NCI-H774 (cell line): ENCODE data around the gene CD96.

Source experiments
- DNase-seq: peaks from one replicate; lab custom pipeline; 2025; lab: John Stamatoyannopoulos, UW

Gene CD96

GRCh38 chr3:111594781-111595180, 52.8 kb downstream of the CD96 start:
- DNase-seq = no peak

- DNase-seq = no peak
Observed at GRCh38 chr3:111595232-111595631, 53.2 kb downstream of the CD96 start, which contains the start of gene ZBED2. Gene ZBED2, minus strand, starts transcription at chr3:111595346. Its CDS starts 1,145 bp downstream, at chr3:111594201.

GRCh38 chr3:111596328-111596727, 54.3 kb downstream of the CD96 start:
- no peak for DNase-seq

GRCh38 chr3:111598139-111598538, 56.1 kb downstream of the CD96 start:
- no peak for DNase-seq

- DNase-seq = no peak
Observed at GRCh38 chr3:111598552-111598951, 56.6 kb downstream of the CD96 start.

GRCh38 chr3:111601810-111602209, 59.8 kb downstream of the CD96 start:
- DNase-seq = no peak

- no peak for DNase-seq
Observed at GRCh38 chr3:111603679-111604078, 61.7 kb downstream of the CD96 start.

- no peak for DNase-seq
Observed at GRCh38 chr3:111604119-111604518, 62.1 kb downstream of the CD96 start.

GRCh38 chr3:111605018-111605417, 63.0 kb downstream of the CD96 start:
- DNase-seq = no peak

- DNase-seq = no peak
Observed at GRCh38 chr3:111605493-111605892, 63.5 kb downstream of the CD96 start.

- no peak for DNase-seq
Observed at GRCh38 chr3:111607240-111607920, 65.4 kb downstream of the CD96 start.

GRCh38 chr3:111608383-111608782, 66.4 kb downstream of the CD96 start:
- DNase-seq = no peak

- DNase-seq = no peak
Observed at GRCh38 chr3:111609700-111610099, 67.7 kb downstream of the CD96 start.

- DNase-seq = no peak
Observed at GRCh38 chr3:111610189-111610588, 68.2 kb downstream of the CD96 start.

GRCh38 chr3:111610612-111611054, 68.6 kb downstream of the CD96 start:
- no peak for DNase-seq

GRCh38 chr3:111613294-111613693, 71.3 kb downstream of the CD96 start:
- no peak for DNase-seq

GRCh38 chr3:111615880-111616279, 73.9 kb downstream of the CD96 start:
- DNase-seq = no peak

- no peak for DNase-seq
Observed at GRCh38 chr3:111616417-111617105, 74.6 kb downstream of the CD96 start.

GRCh38 chr3:111617406-111617805, 75.4 kb downstream of the CD96 start:
- DNase-seq = no peak

- DNase-seq = no peak
Observed at GRCh38 chr3:111617912-111618601, 76.1 kb downstream of the CD96 start.

GRCh38 chr3:111618945-111619344, 76.9 kb downstream of the CD96 start:
- no peak for DNase-seq

GRCh38 chr3:111619833-111620232, 77.8 kb downstream of the CD96 start:
- DNase-seq = no peak

GRCh38 chr3:111621535-111621934, 79.5 kb downstream of the CD96 start:
- DNase-seq = no peak
